WTC11 (cell line): ENCODE data around the gene PDPK1. TPM values are rescaled to one million over a fixed set of nuclear protein-coding genes. Genes with fewer than 3 reads are reported as not detected.

ENCODE experiments used
- ATAC-seq: fragments of 200-7000 bp; cut with Tn5 transposase; 2 replicates; pipeline ENCODE4 v1.10.0; 2021; ENCODE audit warnings: mild to moderate bottlenecking, moderate library complexity
- CTCF ChIA-PET: fragments of 300-600 bp; sonication (Branson Sonifier 250); formaldehyde crosslinking; loops from one replicate; lab custom pipeline; 2021; ENCODE audit warnings: antibody characterized with exemption; lab: Charles Lee
- POLR2A ChIA-PET: fragments of 350-600 bp; sonication (Branson Sonifier 250); formaldehyde crosslinking; loops from one replicate; lab custom pipeline; 2021; ENCODE audit warnings: antibody characterized with exemption; lab: Charles Lee
- DNase-seq: peaks from one replicate; pipeline ENCODE4 v3.0.0; 2021; ENCODE audit warnings: low spot score
- H3K27ac Mint-ChIP-seq: 2 replicates; pipeline ENCODE4 v1.8.0; 2021; ENCODE audit warnings: mixed read lengths
- H3K27me3 Mint-ChIP-seq: 2 replicates; pipeline ENCODE4 v1.8.0; 2021; ENCODE audit warnings: low read depth, mild to moderate bottlenecking, moderate library complexity, mixed read lengths
- H3K36me3 Mint-ChIP-seq: 2 replicates; pipeline ENCODE4 v1.8.0; 2021; ENCODE audit warnings: mixed read lengths
- H3K4me1 Mint-ChIP-seq: 2 replicates; pipeline ENCODE4 v1.8.0; 2022; ENCODE audit warnings: mixed read lengths
- H3K4me3 Mint-ChIP-seq: 2 replicates; pipeline ENCODE4 v1.8.0; 2021; ENCODE audit warnings: mild to moderate bottlenecking, moderate library complexity, mixed read lengths
- H3K9me3 Mint-ChIP-seq: 2 replicates; pipeline ENCODE4 v1.8.0; 2021; ENCODE audit warnings: mixed read lengths
- ARID4B ChIP-seq: sonication (generic); formaldehyde crosslinking; IDR thresholded peaks from 2 replicates; pipeline ENCODE4 v1.8.0; 2023; ENCODE audit warnings: missing genetic modification reagents, mild to moderate bottlenecking, borderline replicate concordance
- ATF1 ChIP-seq: sonication (generic); formaldehyde crosslinking; IDR thresholded peaks from 2 replicates; pipeline ENCODE4 v1.8.1; 2023; ENCODE audit warnings: mild to moderate bottlenecking, moderate library complexity, missing genetic modification reagents
- CDX4 ChIP-seq: fragments of 250-450 bp; sonication (Bioruptor Pico); IDR thresholded peaks from 2 replicates; pipeline ENCODE4 v1.9.0; 2021; ENCODE audit warnings: moderate library complexity, mild to moderate bottlenecking, inconsistent platforms, borderline replicate concordance
- E2F5 ChIP-seq: sonication (generic); formaldehyde crosslinking; IDR thresholded peaks from 2 replicates; pipeline ENCODE4 v1.8.1; 2022; ENCODE audit warnings: mild to moderate bottlenecking, moderate library complexity, missing genetic modification reagents
- ETV6 ChIP-seq: sonication (generic); formaldehyde crosslinking; IDR thresholded peaks from 2 replicates; pipeline ENCODE4 v1.8.1; 2022; ENCODE audit warnings: mild to moderate bottlenecking, missing genetic modification reagents
- FOXK1 ChIP-seq: sonication (generic); formaldehyde crosslinking; IDR thresholded peaks from 2 replicates; pipeline ENCODE4 v1.8.0; 2022; ENCODE audit warnings: mild to moderate bottlenecking, moderate library complexity, missing genetic modification reagents
- GRHL2 ChIP-seq: fragments of 250-450 bp; sonication (Bioruptor Pico); IDR thresholded peaks from 2 replicates; pipeline ENCODE4 v1.8.0; 2022; ENCODE audit warnings: mild to moderate bottlenecking, moderate library complexity; ENCODE audit not compliant: insufficient replicate concordance, severe bottlenecking
- GTF2I ChIP-seq: fragments of 250-450 bp; sonication (Bioruptor Pico); conservative IDR thresholded peaks from 2 replicates; pipeline ENCODE4 v1.4.0; 2021; ENCODE audit warnings: mild to moderate bottlenecking
- HMGXB4 ChIP-seq: sonication (generic); formaldehyde crosslinking; IDR thresholded peaks from 2 replicates; pipeline ENCODE4 v1.8.1; 2023; ENCODE audit warnings: mild to moderate bottlenecking, moderate library complexity, missing genetic modification reagents
- MYBL2 ChIP-seq: sonication (generic); formaldehyde crosslinking; IDR thresholded peaks from 2 replicates; pipeline ENCODE4 v1.8.1; 2023; ENCODE audit warnings: mild to moderate bottlenecking, moderate library complexity, missing genetic modification reagents
- NFE2L1 ChIP-seq: sonication (generic); formaldehyde crosslinking; IDR thresholded peaks from 2 replicates; pipeline ENCODE4 v1.8.1; 2023; ENCODE audit warnings: missing genetic modification reagents
- RELA ChIP-seq: sonication (generic); formaldehyde crosslinking; IDR thresholded peaks from 2 replicates; pipeline ENCODE4 v1.8.1; 2022; ENCODE audit warnings: missing genetic modification reagents, mild to moderate bottlenecking, borderline replicate concordance
- RORB ChIP-seq: fragments of 250-450 bp; sonication (Bioruptor Pico); IDR thresholded peaks from 2 replicates; pipeline ENCODE4 v1.9.0; 2021; ENCODE audit warnings: mild to moderate bottlenecking
- SMAD4 ChIP-seq: sonication (generic); formaldehyde crosslinking; IDR thresholded peaks from 2 replicates; pipeline ENCODE4 v1.8.0; 2022; ENCODE audit warnings: mild to moderate bottlenecking, missing genetic modification reagents
- SOX15 ChIP-seq: fragments of 250-450 bp; sonication (Bioruptor Pico); IDR thresholded peaks from 2 replicates; pipeline ENCODE4 v1.9.0; 2021; ENCODE audit warnings: mild to moderate bottlenecking
- SP1 ChIP-seq: sonication (generic); formaldehyde crosslinking; conservative IDR thresholded peaks from 2 replicates; pipeline ENCODE4 v1.8.1; 2022; ENCODE audit warnings: missing genetic modification reagents
- USF2 ChIP-seq: sonication (generic); formaldehyde crosslinking; IDR thresholded peaks from 2 replicates; pipeline ENCODE4 v1.8.1; 2023; ENCODE audit warnings: mild to moderate bottlenecking, missing genetic modification reagents, moderate library complexity
- ZNF423 ChIP-seq: fragments of 250-450 bp; sonication (Bioruptor Pico); IDR thresholded peaks from 2 replicates; pipeline ENCODE4 v2.1.2; 2022; ENCODE audit warnings: mild to moderate bottlenecking, moderate library complexity
- total RNA-seq: library from RNA; stranded (reverse); gene quantifications from 3 replicates; pipeline ENCODE4 v1.2.3, GENCODE V29; 2021
- TF ChIP-seq, protein P1 (sequence below): sonication (generic); formaldehyde crosslinking; IDR thresholded peaks from 2 replicates; pipeline ENCODE4 v1.8.0; 2022; ENCODE audit warnings: mild to moderate bottlenecking, missing genetic modification reagents
- TF ChIP-seq, protein P2 (sequence below): sonication (generic); formaldehyde crosslinking; IDR thresholded peaks from 2 replicates; pipeline ENCODE4 v1.8.0; 2023; ENCODE audit warnings: missing genetic modification reagents
- TF ChIP-seq, protein P3 (sequence below): sonication (generic); formaldehyde crosslinking; IDR thresholded peaks from 2 replicates; pipeline ENCODE4 v1.8.0; 2022; ENCODE audit warnings: mild to moderate bottlenecking, missing genetic modification reagents

Gene PDPK1
- total RNA-seq, 1 experiment from 2014 or later: 31.4 TPM

DNA sequence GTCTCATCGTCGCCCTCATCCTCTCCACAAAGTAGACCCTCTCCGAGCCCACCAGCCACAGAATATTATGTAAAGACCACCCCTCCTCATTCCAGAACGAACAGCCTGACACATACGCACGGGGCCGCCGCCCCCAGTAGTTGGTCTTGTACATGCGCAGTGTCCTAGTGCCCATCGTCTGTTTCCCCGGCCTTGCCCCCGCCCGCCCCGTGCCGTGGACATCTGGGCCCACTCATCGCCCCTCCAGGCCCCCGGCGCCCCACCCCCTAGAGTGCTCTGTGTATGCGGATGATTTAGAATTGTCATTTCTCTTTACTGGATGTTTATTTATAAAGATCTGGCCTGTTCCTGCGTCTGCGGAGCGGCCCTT, 18.1 kb upstream of the PDPK1 start:
- H3K9me3 Mint-ChIP-seq: no peaks in the 10 kb centered on the region
- ChIA-PET CTCF (interaction anchor here (0.7 to 2.1 kb wide), 6 partner anchors 8 to 325 kb away, joined by 3 to 13 read pairs (median 6); partner anchors contain the start of gene CEMP1), POLR2A (interaction anchor here (0.5 to 3.7 kb wide), 6 partner anchors 12 to 364 kb away, joined by 3 to 17 read pairs (median 4); partner anchors contain the start of genes CEMP1, TBC1D24, TEDC2 and TRAF7)
- TF ChIP-seq RELA (CRISPR knock-in tag) (no peak), FOXK1 (CRISPR knock-in tag) (no peak), RORB (CRISPR knock-in tag) (no peak), GTF2I (CRISPR knock-in tag) (no peak), SOX15 (CRISPR knock-in tag) (no peak), SMAD4 (CRISPR knock-in tag) (no peak), HMGXB4 (no peak), ETV6 (no peak), NFE2L1 (CRISPR knock-in tag) (no peak), ZNF423 (CRISPR knock-in tag) (no peak), ARID4B (CRISPR knock-in tag) (no peak)
- TF ChIP-seq, protein P1, sequence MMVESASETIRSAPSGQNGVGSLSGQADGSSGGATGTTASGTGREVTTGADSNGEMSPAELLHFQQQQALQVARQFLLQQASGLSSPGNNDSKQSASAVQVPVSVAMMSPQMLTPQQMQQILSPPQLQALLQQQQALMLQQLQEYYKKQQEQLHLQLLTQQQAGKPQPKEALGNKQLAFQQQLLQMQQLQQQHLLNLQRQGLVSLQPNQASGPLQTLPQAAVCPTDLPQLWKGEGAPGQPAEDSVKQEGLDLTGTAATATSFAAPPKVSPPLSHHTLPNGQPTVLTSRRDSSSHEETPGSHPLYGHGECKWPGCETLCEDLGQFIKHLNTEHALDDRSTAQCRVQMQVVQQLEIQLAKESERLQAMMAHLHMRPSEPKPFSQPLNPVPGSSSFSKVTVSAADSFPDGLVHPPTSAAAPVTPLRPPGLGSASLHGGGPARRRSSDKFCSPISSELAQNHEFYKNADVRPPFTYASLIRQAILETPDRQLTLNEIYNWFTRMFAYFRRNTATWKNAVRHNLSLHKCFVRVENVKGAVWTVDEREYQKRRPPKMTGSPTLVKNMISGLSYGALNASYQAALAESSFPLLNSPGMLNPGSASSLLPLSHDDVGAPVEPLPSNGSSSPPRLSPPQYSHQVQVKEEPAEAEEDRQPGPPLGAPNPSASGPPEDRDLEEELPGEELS (CRISPR knock-in tag): no peak
- no peak for DNase-seq
- peaks cover 30% of the 10 kb centered on the region for H3K4me1 Mint-ChIP-seq
- H3K27me3 Mint-ChIP-seq: no peaks in the 10 kb centered on the region
- H3K4me3 Mint-ChIP-seq: peak overlapping the region; percentile 62
- peaks cover 6% of the 10 kb centered on the region for H3K36me3 Mint-ChIP-seq
- ATAC-seq: no peak
- peak overlapping the region; percentile 97 for H3K27ac Mint-ChIP-seq

GRCh38 chr16:2520097-2520783, 17.6 kb upstream of the PDPK1 start, which contains the start of gene AMDHD2:
AMDHD2 (plus strand) TSS chr16:2520371; CDS start chr16:2520459, 88 bp downstream.
- ChIA-PET POLR2A (interaction anchor here (0.5 to 3.7 kb wide), 7 partner anchors 11 to 365 kb away, joined by 3 to 17 read pairs (median 4); partner anchors contain the start of genes CEMP1, TBC1D24, TEDC2 and TRAF7), CTCF (interaction anchor here (0.7 to 2.1 kb wide), 8 partner anchors 9 to 325 kb away, joined by 3 to 13 read pairs (median 4); partner anchors contain the start of gene CEMP1)
- DNase-seq (peak; percentile 86), ATAC-seq (peak; percentile 28)
- H3K36me3 Mint-ChIP-seq: peaks cover 8% of the 10 kb centered on the region
- peak within 1 kb of the TSS; percentile 75 for H3K4me3 Mint-ChIP-seq
- peaks cover 27% of the 10 kb centered on the region for H3K4me1 Mint-ChIP-seq
- no peaks in the 10 kb centered on the region for H3K9me3 Mint-ChIP-seq
- peak within 1 kb of the TSS; percentile 97 for H3K27ac Mint-ChIP-seq
- H3K27me3 Mint-ChIP-seq: no peaks in the 10 kb centered on the region
- TF ChIP-seq GRHL2 (CRISPR knock-in tag): no peak
- no peak for TF ChIP-seq ATF1
- no peak for TF ChIP-seq CDX4 (CRISPR knock-in tag)
- TF ChIP-seq USF2 (CRISPR knock-in tag): peak; percentile 97
- peak; percentile 81 for TF ChIP-seq SP1
- TF ChIP-seq, protein P2, sequence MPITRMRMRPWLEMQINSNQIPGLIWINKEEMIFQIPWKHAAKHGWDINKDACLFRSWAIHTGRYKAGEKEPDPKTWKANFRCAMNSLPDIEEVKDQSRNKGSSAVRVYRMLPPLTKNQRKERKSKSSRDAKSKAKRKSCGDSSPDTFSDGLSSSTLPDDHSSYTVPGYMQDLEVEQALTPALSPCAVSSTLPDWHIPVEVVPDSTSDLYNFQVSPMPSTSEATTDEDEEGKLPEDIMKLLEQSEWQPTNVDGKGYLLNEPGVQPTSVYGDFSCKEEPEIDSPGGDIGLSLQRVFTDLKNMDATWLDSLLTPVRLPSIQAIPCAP (CRISPR knock-in tag): peak; percentile 72; the same call in 1 of the 2 replicates
- TF ChIP-seq, protein P3, sequence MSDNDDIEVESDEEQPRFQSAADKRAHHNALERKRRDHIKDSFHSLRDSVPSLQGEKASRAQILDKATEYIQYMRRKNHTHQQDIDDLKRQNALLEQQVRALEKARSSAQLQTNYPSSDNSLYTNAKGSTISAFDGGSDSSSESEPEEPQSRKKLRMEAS (CRISPR knock-in tag): peak; percentile 55; the same call in 1 of the 2 replicates
- TF ChIP-seq MYBL2 (CRISPR knock-in tag): peak; percentile 86; the same call in 1 of the 2 replicates
- 0 out of 2 replicates have a peak, but pooled peaks have one; percentile 33 for TF ChIP-seq E2F5 (CRISPR knock-in tag)
